Effector memory CD8-positive, alpha-beta T cell (primary cell): ENCODE data around the gene TYSND1.
"Not testable (repeated sequence)": the region's sequence is repeated elsewhere in the genome, so short reads cannot be mapped to it uniquely, and the experiment has no call there.

Experiments used
- ATAC-seq: fragments of 150-1000 bp; cut with Tn5 transposase; replicated peaks from 2 replicates; pipeline ENCODE4 v1.10.0; 2021; ENCODE audit warnings: mild to moderate bottlenecking, moderate library complexity
- DNase-seq, 3 experiments: peaks; one replicate each; pipeline ENCODE4 v3.0.0; 2021
- H3K27ac Mint-ChIP-seq, 2 donors: one replicate each; pipeline ENCODE4 v1.8.0; 2022; ENCODE audit warnings: mild to moderate bottlenecking in 2 of 2, mixed read lengths in 2 of 2, moderate library complexity in 2 of 2
- H3K27me3 Mint-ChIP-seq, 2 donors: one replicate each; pipeline ENCODE4 v1.8.0; 2022; ENCODE audit warnings: mixed read lengths in 2 of 2
- H3K36me3 Mint-ChIP-seq: one replicate; pipeline ENCODE4 v1.8.0; 2022; ENCODE audit warnings: mild to moderate bottlenecking, moderate library complexity, mixed read lengths; ENCODE audit not compliant: insufficient read depth
- H3K4me1 Mint-ChIP-seq, 2 donors: one replicate each; pipeline ENCODE4 v1.8.0; 2022; ENCODE audit warnings: low read depth in 2 of 2, mixed read lengths in 2 of 2
- H3K4me3 Mint-ChIP-seq, 2 donors: one replicate each; pipeline ENCODE4 v1.8.0; 2022; ENCODE audit warnings: mild to moderate bottlenecking in 2 of 2, mixed read lengths in 2 of 2, moderate library complexity in 2 of 2
- H3K9me3 Mint-ChIP-seq, 2 donors: one replicate each; pipeline ENCODE4 v1.8.0; 2022; ENCODE audit warnings: mixed read lengths in 2 of 2

Gene TYSND1

DNA sequence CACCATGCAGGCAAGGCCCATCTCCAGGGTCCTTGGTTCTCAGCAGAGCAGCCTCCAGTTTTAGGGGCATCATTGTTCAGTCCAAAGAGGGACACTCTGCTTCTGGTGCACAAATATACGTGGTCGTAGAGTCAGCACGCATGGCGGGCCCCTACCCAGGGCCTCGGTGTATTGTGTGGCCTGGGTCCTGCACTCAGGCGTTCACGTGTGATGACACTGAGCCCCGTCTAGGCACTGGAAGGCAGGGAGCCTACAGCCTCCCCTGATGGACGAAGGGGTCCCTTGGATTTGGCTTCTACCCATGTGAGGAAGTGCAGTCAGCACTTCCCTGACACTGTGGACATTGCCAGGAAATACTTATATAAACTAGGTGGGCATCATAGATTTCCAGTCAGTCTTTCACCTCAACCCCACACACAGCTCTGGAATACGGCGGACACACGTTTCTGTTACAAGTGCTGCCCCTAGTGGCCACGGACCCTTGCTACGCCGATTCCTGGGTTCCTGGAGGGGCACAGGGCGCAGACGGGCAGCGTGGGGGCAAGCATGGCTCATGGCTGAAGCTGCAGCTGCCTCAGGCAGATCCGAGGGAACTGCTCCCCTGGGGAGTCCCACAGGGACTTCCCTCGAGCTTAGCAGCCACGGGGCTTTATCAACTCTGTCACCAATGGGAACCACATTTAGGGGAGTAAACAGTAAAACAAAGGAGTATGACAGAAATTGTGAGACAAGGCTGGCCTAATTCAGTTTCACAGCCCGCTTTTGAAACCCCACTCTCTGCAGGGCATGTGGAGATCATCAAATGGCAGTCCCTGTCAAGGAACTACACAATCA lies 39.3 kb downstream of the TYSND1 start:
- DNase-seq (no peak), ATAC-seq (peak; percentile 36)
- H3K9me3 Mint-ChIP-seq = no peaks in the 10 kb centered on the region
- H3K4me3 Mint-ChIP-seq = no peak overlapping the region
- H3K36me3 Mint-ChIP-seq = peaks cover 8% of the 10 kb centered on the region
- H3K4me1 Mint-ChIP-seq = peaks cover 7 to 8% of the 10 kb centered on the region in 2 donors
- no peaks in the 10 kb centered on the region for H3K27me3 Mint-ChIP-seq
- H3K27ac Mint-ChIP-seq = peak overlapping the region; percentile 38 to 71

DNA sequence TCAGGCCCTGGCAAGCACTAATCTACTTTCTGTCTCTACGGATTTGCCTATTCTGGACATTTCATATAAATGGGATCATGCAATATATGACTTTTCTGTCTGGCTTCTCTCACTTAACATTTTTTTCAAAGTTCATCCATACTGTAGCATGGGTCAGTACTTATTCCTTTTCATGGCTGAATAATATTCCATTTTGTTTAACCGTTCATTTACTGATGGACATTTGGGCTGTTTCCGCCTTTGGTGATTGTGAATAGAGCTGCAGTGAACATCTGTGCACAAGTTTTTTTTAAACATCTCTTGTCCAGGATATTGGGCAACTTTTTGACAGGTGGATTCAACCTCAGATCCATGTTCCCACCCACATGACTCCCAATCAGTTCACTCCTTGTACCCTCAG lies 44.8 kb downstream of the TYSND1 start:
- no peaks in the 10 kb centered on the region for H3K27me3 Mint-ChIP-seq
- peaks cover 26% of the 10 kb centered on the region for H3K36me3 Mint-ChIP-seq
- DNase-seq (no peak), ATAC-seq (no peak)
- peak overlapping the region in 1 of 2 donors; percentile 49 for H3K27ac Mint-ChIP-seq
- H3K4me3 Mint-ChIP-seq = no peak overlapping the region
- H3K9me3 Mint-ChIP-seq = no peaks in the 10 kb centered on the region
- peaks cover 3 to 5% of the 10 kb centered on the region in 2 donors for H3K4me1 Mint-ChIP-seq

DNA sequence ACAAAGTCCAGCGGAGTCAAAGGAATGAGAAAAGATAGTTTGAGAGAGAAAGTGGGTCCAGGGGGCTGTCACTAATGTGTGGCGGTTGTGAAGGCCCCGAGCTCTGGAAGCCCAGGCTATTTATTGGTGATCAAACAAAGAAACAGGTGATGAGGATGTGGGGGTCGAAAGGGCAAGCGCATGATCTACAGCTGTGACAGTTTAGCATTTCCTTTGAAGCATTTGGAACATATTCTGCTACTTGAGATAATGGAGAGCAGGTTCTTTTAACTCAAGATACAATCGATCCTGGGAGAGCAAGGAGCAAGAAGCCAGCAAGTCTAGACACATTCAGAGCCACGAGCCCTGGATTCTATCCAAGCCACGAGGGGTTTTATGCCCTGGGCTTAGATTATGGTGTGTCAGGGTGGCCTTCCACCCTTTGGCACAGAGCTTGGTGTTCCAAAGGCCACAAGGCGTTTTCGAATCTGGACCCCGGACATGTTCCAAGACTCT lies 45.4 kb downstream of the TYSND1 start:
- not testable (repeated sequence) for H3K4me3 Mint-ChIP-seq, H3K4me1 Mint-ChIP-seq, DNase-seq, H3K9me3 Mint-ChIP-seq, H3K27me3 Mint-ChIP-seq, H3K27ac Mint-ChIP-seq, ATAC-seq
- peaks cover 26% of the 10 kb centered on the region for H3K36me3 Mint-ChIP-seq

GRCh38 chr10:70098271-70098670 lies 48.2 kb downstream of the TYSND1 start:
- Mint-ChIP-seq H3K27ac (no peak overlapping the region), H3K36me3 (peaks cover 32% of the 10 kb centered on the region), H3K9me3 (no peaks in the 10 kb centered on the region), H3K27me3 (no peaks in the 10 kb centered on the region), H3K4me3 (no peak overlapping the region), H3K4me1 (peaks cover 21 to 24% of the 10 kb centered on the region in 2 donors)
- DNase-seq (no peak), ATAC-seq (no peak)

DNA sequence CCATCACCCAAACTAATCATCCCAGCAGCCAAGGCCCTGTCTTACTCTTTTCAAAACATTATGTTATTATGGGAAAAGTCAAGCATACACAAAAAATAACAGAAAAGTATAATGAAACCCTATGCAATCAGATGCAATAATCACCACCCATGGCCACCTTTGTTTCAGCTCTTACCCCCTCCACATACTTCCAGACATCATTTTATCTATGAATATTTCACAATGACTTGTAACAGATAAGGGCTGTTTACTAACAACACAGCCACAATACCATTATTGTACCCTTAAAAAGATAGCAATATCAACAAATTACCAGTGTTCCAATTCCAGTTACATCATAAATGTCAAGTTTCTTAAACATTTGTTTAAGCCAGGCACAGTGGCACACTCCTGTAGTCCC lies 49.0 kb downstream of the TYSND1 start:
- Mint-ChIP-seq H3K4me1 (peaks cover 26 to 30% of the 10 kb centered on the region in 2 donors), H3K27ac (peak overlapping the region in 1 of 2 donors; percentile 17)

DNA sequence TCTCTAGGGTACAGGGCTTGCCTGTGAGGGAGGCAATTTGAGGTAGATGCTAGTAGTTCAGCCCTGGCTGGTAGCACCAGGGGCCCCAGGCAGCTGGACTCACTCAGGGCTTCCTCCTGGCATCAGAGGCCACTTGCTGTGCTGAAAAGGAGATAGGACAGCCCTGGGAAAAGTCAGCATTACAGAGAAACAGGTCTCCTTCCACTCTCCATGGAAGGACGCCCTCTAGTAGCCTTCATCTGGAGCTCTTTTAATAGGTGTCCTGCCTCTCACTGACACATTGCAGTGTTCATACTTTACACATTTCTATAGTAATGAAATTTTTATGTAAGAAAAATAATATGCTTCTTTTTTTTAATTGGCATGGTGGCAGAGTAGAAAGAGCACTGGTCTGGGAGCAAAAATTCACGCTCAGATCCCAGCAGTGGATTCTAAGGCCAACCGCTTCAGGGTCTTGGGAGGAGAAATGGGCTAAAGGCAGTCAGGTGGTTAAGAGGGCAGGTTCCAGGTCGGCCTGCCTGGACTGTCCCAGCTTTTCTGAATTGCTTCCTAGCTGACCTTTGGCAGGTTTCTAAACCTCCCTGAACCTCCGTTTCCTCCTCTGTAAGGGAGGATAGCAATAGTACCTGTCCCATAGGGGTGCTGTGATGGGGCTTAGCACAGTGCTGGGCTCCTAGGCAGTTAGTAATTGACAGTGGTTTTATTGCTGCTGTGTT lies 49.6 kb downstream of the TYSND1 start:
- Mint-ChIP-seq H3K36me3 (peaks cover 32% of the 10 kb centered on the region), H3K27ac (peak overlapping the region in 1 of 2 donors; percentile 17), H3K27me3 (no peaks in the 10 kb centered on the region), H3K4me1 (peaks cover 32 to 36% of the 10 kb centered on the region in 2 donors), H3K4me3 (no peak overlapping the region), H3K9me3 (no peaks in the 10 kb centered on the region)
- ATAC-seq = no peak
- DNase-seq = no peak

More for the DNA sequence above, 49.0 kb downstream of the TYSND1 start:
- ATAC-seq (no peak), DNase-seq (no peak)
- no peaks in the 10 kb centered on the region for H3K27me3 Mint-ChIP-seq
- no peaks in the 10 kb centered on the region for H3K9me3 Mint-ChIP-seq
- H3K4me3 Mint-ChIP-seq = no peak overlapping the region
- peaks cover 32% of the 10 kb centered on the region for H3K36me3 Mint-ChIP-seq

GRCh38 chr10:70096016-70096704 lies 50.3 kb downstream of the TYSND1 start:
- H3K27ac Mint-ChIP-seq = peak overlapping the region in 1 of 2 donors; percentile 9

DNA sequence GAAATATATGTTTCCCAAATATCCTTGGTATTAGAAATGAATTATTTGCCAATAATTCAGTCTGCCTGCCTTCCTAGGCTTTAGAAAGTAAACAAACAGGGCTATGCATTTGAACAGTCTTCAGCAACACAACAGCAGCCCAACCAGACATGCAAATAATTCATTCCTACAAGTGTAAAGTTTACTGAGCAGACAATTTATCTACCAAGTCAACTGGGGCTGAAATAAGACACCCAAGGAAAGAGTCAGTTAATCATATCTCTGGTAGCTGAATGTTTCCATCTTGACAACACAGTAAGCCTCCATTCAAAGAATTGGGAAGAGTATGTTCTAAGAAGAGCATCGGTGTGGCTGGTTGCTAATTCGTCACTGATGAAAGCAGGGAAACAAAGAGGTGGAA lies 52.2 kb downstream of the TYSND1 start:
- ATAC-seq = no peak
- Mint-ChIP-seq H3K36me3 (peaks cover 11% of the 10 kb centered on the region), H3K4me3 (peak overlapping the region; percentile 85 to 92), H3K4me1 (peaks cover 36 to 40% of the 10 kb centered on the region in 2 donors), H3K27ac (peak overlapping the region in 1 of 2 donors; percentile 97), H3K27me3 (no peaks in the 10 kb centered on the region), H3K9me3 (no peaks in the 10 kb centered on the region)
- DNase-seq = no peak

More at GRCh38 chr10:70096016-70096704, 50.3 kb downstream of the TYSND1 start:
- DNase-seq (no peak), ATAC-seq (no peak)
- peaks cover 30% of the 10 kb centered on the region for H3K36me3 Mint-ChIP-seq
- H3K27me3 Mint-ChIP-seq = no peaks in the 10 kb centered on the region
- no peaks in the 10 kb centered on the region for H3K9me3 Mint-ChIP-seq
- H3K4me1 Mint-ChIP-seq = peaks cover 36 to 40% of the 10 kb centered on the region in 2 donors
- no peak overlapping the region for H3K4me3 Mint-ChIP-seq

DNA sequence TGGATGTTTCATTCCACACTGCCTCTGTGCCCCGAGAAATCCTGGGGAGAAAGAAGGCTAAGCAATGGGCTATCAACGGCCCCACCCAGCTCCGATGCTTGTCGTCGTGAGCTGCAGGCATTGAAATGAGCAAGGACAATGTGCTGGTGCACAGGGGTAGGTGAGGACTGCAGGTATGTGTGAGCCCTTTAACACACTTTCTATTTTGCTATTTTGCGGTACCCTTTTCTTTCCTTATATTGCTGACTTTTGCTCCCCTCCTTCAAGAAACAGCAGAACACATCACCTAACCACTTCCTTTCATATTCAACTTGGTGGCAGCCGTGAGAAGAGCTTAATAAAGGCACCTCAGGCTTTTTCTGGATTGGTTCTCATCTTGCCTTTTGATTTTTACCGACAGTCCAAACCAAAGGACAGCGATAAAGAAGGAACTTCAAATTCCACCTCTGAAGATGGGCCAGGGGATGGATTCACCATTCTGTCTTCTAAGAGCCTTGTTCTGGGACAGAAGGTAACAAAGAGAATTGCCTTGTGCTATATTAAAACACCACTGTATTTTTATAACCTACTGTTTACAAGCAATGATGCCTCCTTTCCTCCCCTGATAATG lies 53.1 kb downstream of the TYSND1 start:
- peak in 2 of 3 experiments; percentile 10 to 23 for DNase-seq
- peak; percentile 79 for ATAC-seq
- H3K9me3 Mint-ChIP-seq = no peaks in the 10 kb centered on the region

DNA sequence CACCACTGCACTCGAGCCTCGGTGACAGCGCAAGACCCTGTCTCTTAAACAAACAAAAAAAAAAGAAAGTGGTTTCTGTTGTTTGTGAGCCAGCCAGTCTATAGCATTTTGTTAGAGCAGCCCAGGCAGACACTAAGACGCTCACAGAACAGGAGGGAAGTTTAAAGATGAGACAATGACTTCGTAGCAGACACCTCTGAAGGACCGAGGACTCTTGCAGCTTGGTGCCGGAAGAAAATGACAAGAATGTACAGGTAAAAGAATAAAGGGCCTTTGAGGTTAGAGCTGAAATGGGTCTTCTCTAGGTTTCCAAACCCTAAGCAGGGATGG lies 54.1 kb downstream of the TYSND1 start:
- peaks cover 34 to 40% of the 10 kb centered on the region in 2 donors for H3K4me1 Mint-ChIP-seq
- H3K27me3 Mint-ChIP-seq = no peaks in the 10 kb centered on the region
- H3K9me3 Mint-ChIP-seq = no peaks in the 10 kb centered on the region
- peaks cover 10% of the 10 kb centered on the region for H3K36me3 Mint-ChIP-seq
- DNase-seq (peak in 1 of 3 experiments; percentile 5), ATAC-seq (peak; percentile 35)
- H3K4me3 Mint-ChIP-seq = peak overlapping the region; percentile 85 to 92
- H3K27ac Mint-ChIP-seq = peak overlapping the region; percentile 97 to 98

More for the DNA sequence above, 53.1 kb downstream of the TYSND1 start:
- Mint-ChIP-seq H3K27ac (peak overlapping the region; percentile 97 to 98), H3K27me3 (no peaks in the 10 kb centered on the region), H3K36me3 (peaks cover 10% of the 10 kb centered on the region), H3K4me3 (peak overlapping the region; percentile 85 to 92), H3K4me1 (peaks cover 36 to 40% of the 10 kb centered on the region in 2 donors)

- Mint-ChIP-seq H3K36me3 (peaks cover 10% of the 10 kb centered on the region), H3K9me3 (no peaks in the 10 kb centered on the region), H3K27me3 (no peaks in the 10 kb centered on the region), H3K27ac (peak overlapping the region in 1 of 2 donors; percentile 97), H3K4me1 (peaks cover 28 to 35% of the 10 kb centered on the region in 2 donors), H3K4me3 (peak overlapping the region in 1 of 2 donors; percentile 92)
- ATAC-seq (no peak), DNase-seq (no peak)
These were observed 55.5 kb downstream of the TYSND1 start for GRCh38 chr10:70090951-70091350.

GRCh38 chr10:70090013-70090412 lies 56.5 kb downstream of the TYSND1 start:
- Mint-ChIP-seq H3K9me3 (no peaks in the 10 kb centered on the region), H3K27me3 (no peaks in the 10 kb centered on the region), H3K4me1 (peaks cover 28 to 30% of the 10 kb centered on the region in 2 donors), H3K4me3 (no peak overlapping the region), H3K36me3 (peaks cover 10% of the 10 kb centered on the region), H3K27ac (no peak overlapping the region)
- ATAC-seq = no peak
- DNase-seq = no peak

DNA sequence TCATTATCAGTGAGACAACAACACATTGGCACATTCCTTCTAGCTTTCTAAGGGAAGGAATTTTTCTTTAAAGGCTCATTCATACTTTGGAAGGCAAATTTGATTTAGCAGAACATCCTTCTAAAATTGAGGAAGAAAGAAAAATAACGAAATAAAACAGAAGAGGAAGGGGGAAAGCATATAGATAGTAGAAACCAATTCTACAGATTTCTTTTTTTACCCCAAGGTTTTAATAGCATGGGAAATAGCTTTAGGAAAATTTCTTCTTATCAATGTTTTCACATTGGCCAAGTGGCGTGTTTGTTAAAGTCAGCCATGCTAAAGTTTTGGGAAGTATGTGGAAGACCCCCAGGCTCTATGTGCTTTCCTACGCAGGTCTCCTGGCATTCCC lies 58.2 kb downstream of the TYSND1 start:
- no peak for ATAC-seq
- Mint-ChIP-seq H3K4me3 (no peak overlapping the region), H3K27ac (no peak overlapping the region), H3K27me3 (no peaks in the 10 kb centered on the region), H3K36me3 (peaks cover 4% of the 10 kb centered on the region), H3K4me1 (peaks cover 15 to 16% of the 10 kb centered on the region in 2 donors), H3K9me3 (no peaks in the 10 kb centered on the region)
- DNase-seq = no peak
